ENCODE results near the gene NEURL3.

DNA sequence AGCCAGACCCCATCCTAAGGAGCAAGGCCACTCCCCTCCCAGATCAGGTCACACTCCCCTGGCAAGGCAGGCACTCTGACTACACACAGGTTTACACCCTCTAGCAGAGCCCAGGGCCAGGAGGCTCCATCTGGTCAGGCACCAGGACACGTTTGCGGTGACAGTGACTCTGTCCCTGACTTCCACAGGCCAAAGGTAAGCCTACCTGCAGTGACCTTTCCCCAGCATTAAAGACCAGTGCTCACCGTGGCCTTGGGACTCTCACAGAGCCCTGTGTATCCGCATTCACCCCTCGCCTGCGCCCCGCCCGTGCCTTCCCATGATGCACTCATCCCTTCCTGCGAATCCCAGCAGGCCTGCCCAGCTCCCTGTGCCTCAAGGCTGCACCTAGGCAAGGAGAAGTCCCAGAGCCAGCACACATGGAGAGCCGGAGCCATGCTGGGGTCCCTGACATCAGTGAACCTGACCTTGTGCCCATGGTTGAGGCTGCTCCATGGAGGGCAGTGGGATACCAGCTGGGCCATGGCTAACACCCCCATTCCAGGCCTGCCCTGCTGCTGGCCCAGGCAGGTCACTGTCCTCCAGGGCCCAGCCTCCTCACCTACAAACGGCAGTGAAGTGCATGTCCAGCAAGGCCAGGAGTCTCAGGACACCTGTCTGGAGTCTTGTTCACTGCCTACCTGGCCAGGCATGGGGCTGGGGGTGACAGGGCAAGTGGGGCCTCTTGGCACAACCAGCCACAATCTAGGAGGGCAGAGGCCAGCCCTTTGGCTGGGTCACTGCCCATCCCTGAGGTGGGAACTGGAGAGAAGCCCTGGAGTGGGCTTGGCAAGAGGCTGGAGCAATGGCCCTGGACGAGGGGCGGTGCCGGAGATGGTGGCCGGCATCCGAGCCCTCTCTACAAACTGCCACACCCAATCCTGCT is 3.0 kb downstream of the NEURL3 start:
- TF ChIP-seq, protein P1, sequence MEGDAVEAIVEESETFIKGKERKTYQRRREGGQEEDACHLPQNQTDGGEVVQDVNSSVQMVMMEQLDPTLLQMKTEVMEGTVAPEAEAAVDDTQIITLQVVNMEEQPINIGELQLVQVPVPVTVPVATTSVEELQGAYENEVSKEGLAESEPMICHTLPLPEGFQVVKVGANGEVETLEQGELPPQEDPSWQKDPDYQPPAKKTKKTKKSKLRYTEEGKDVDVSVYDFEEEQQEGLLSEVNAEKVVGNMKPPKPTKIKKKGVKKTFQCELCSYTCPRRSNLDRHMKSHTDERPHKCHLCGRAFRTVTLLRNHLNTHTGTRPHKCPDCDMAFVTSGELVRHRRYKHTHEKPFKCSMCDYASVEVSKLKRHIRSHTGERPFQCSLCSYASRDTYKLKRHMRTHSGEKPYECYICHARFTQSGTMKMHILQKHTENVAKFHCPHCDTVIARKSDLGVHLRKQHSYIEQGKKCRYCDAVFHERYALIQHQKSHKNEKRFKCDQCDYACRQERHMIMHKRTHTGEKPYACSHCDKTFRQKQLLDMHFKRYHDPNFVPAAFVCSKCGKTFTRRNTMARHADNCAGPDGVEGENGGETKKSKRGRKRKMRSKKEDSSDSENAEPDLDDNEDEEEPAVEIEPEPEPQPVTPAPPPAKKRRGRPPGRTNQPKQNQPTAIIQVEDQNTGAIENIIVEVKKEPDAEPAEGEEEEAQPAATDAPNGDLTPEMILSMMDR (IDR thresholded peaks at IDR 0.05; ENCODE audit: low read depth, low read length) = no peak
- TF ChIP-seq POLR2A (IDR thresholded peaks at IDR 0.05; ENCODE audit: extremely low read depth, insufficient read length) = no peak
- TF ChIP-seq MYC (IDR thresholded peaks at IDR 0.05; ENCODE audit: low read depth, low read length) = no peak
